ENCODE data around the gene ACE. TPM values are rescaled to one million over a fixed set of nuclear protein-coding genes. Genes with fewer than 3 reads are reported as not detected.

The ACE gene
- polyA plus RNA-seq, 1 donor (not counting 4 experiments of a cell fraction or from before 2014, with no cell fraction given), result 0.07 TPM

DNA sequence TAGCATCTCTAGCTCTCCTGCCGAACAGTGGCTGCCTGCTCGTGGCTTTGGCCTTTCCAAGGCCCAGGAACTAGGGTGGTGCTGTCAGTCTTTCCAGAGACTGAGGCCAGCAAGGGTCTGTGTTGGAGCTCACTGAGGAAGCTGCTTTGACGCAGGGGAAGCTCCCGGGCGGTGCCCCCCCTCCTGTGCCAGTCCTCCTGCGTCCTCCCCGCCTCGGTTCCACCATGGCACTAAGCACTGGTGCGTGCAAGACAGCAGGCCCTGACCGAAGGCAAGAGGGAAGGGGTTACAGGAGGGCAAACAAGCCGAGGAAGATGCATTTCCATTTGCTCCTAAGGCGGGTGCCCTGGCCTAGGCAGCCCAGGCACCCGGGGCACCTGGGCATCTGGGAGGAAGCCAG is 35.2 kb upstream of the ACE start:
- no peaks in the 10 kb centered on the region for H4K20me1 ChIP-seq (ENCODE audit: control insufficient read depth, extremely low read depth, insufficient read depth, low read length)
- H3K36me3 ChIP-seq (ENCODE audit: control insufficient read depth in 2 of 2, extremely low read depth in 1 of 2, insufficient read depth in 2 of 2, low read length in 2 of 2), result peaks cover 0 to 3% of the 10 kb centered on the region in 2 experiments
- dilution Hi-C loops (cut with MboI; ENCODE audit: extremely low pct_ligation_motif_present, low sequenced_read_pairs), result no loop called here
- H3K27me3 ChIP-seq (ENCODE audit: control insufficient read depth, extremely low read depth, insufficient read depth, low read length), result no peaks in the 10 kb centered on the region
- H3K9me1 ChIP-seq (ENCODE audit: control insufficient read depth, extremely low read depth, insufficient read depth, low read length), result no peaks in the 10 kb centered on the region
- H3K27ac ChIP-seq (ENCODE audit: control insufficient read depth, insufficient read depth, low read length), result no peak overlapping the region
- H2AFZ ChIP-seq (ENCODE audit: control insufficient read depth, low read length), result no peak overlapping the region
- H3K79me2 ChIP-seq (ENCODE audit: control insufficient read depth, insufficient read depth, low read length), result no peaks in the 10 kb centered on the region
- no peak overlapping the region for H3K4me3 ChIP-seq (ENCODE audit: control insufficient read depth in 2 of 3, extremely low read depth in 1 of 3, insufficient read depth in 2 of 3, low read depth in 1 of 3, low read length in 3 of 3)
- H3K4me1 ChIP-seq (ENCODE audit: control insufficient read depth, extremely low read depth, insufficient read depth, low read length), result peaks cover under 1% of the 10 kb centered on the region
- no peak overlapping the region for H3K4me2 ChIP-seq (ENCODE audit: control insufficient read depth, extremely low read depth, insufficient read depth, low read depth, low read length)
- FAIRE-seq (no peak), DNase-seq (ENCODE audit: low read depth, low spot score) (no peak)
- no peaks in the 10 kb centered on the region for H3K9me3 ChIP-seq (ENCODE audit: control insufficient read depth, low read depth, low read length)
- no peak for TF ChIP-seq EZH2 (IDR thresholded peaks at IDR 0.05; ENCODE audit: low read length)
- TF ChIP-seq, protein P1, sequence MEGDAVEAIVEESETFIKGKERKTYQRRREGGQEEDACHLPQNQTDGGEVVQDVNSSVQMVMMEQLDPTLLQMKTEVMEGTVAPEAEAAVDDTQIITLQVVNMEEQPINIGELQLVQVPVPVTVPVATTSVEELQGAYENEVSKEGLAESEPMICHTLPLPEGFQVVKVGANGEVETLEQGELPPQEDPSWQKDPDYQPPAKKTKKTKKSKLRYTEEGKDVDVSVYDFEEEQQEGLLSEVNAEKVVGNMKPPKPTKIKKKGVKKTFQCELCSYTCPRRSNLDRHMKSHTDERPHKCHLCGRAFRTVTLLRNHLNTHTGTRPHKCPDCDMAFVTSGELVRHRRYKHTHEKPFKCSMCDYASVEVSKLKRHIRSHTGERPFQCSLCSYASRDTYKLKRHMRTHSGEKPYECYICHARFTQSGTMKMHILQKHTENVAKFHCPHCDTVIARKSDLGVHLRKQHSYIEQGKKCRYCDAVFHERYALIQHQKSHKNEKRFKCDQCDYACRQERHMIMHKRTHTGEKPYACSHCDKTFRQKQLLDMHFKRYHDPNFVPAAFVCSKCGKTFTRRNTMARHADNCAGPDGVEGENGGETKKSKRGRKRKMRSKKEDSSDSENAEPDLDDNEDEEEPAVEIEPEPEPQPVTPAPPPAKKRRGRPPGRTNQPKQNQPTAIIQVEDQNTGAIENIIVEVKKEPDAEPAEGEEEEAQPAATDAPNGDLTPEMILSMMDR (optimal IDR thresholded peaks at IDR 0.05 in 1 of 3, IDR thresholded peaks at IDR 0.05 in 1 of 3, conservative IDR thresholded peaks at IDR 0.05 in 1 of 3; ENCODE audit: extremely low read depth in 1 of 3, insufficient read depth in 2 of 3, low read length in 3 of 3), result no peak
- H3K9ac ChIP-seq (ENCODE audit: control insufficient read depth, extremely low read depth, insufficient read depth, low read length), result no peak overlapping the region

DNA sequence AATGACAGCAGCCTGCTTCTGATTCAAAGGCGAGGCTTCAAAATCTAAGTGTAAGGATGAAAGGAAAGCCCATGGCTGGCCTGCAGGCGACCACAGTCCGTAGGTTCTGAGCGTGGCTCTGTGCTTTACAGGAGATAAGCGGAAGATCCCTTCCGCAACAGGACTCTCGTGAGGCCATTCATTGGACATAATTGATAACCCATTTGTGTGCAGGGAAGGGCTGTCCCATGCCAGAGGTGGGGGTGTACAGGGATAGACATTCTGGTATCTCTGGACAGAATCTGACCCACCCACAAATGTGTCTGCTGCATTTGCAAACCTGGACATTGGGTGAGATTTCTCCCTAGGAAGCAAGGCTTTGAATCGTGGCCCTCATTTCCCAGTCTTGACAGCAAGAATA is 34.8 kb upstream of the ACE start:
- Histone ChIP-seq H3K36me3 (ENCODE audit: control insufficient read depth in 2 of 2, extremely low read depth in 1 of 2, insufficient read depth in 2 of 2, low read length in 2 of 2) (peaks cover 0 to 3% of the 10 kb centered on the region in 2 experiments), H3K9me3 (ENCODE audit: control insufficient read depth, low read depth, low read length) (no peaks in the 10 kb centered on the region), H2AFZ (ENCODE audit: control insufficient read depth, low read length) (no peak overlapping the region), H4K20me1 (ENCODE audit: control insufficient read depth, extremely low read depth, insufficient read depth, low read length) (no peaks in the 10 kb centered on the region), H3K9me1 (ENCODE audit: control insufficient read depth, extremely low read depth, insufficient read depth, low read length) (no peaks in the 10 kb centered on the region), H3K79me2 (ENCODE audit: control insufficient read depth, insufficient read depth, low read length) (no peaks in the 10 kb centered on the region), H3K4me1 (ENCODE audit: control insufficient read depth, extremely low read depth, insufficient read depth, low read length) (peaks cover 5% of the 10 kb centered on the region), H3K27me3 (ENCODE audit: control insufficient read depth, extremely low read depth, insufficient read depth, low read length) (no peaks in the 10 kb centered on the region), H3K9ac (ENCODE audit: control insufficient read depth, extremely low read depth, insufficient read depth, low read length) (no peak overlapping the region), H3K27ac (ENCODE audit: control insufficient read depth, insufficient read depth, low read length) (no peak overlapping the region), H3K4me2 (ENCODE audit: control insufficient read depth, extremely low read depth, insufficient read depth, low read depth, low read length) (no peak overlapping the region), H3K4me3 (ENCODE audit: control insufficient read depth in 2 of 3, extremely low read depth in 1 of 3, insufficient read depth in 2 of 3, low read depth in 1 of 3, low read length in 3 of 3) (no peak overlapping the region)
- TF ChIP-seq, protein P1 (optimal IDR thresholded peaks at IDR 0.05 in 1 of 3, IDR thresholded peaks at IDR 0.05 in 1 of 3, conservative IDR thresholded peaks at IDR 0.05 in 1 of 3; ENCODE audit: extremely low read depth in 1 of 3, insufficient read depth in 2 of 3, low read length in 3 of 3), result no peak
- no peak for TF ChIP-seq EZH2 (IDR thresholded peaks at IDR 0.05; ENCODE audit: low read length)
- DNase-seq (ENCODE audit: low read depth, low spot score), result no peak
- no peak for FAIRE-seq
- dilution Hi-C loops (cut with MboI; ENCODE audit: extremely low pct_ligation_motif_present, low sequenced_read_pairs), result no loop called here
